Measurements from ENCODE around the gene ABCA6.
A peak's percentile ranks its signal among the peaks of the same experiment; 100 is the strongest.

The ABCA6 gene

DNA sequence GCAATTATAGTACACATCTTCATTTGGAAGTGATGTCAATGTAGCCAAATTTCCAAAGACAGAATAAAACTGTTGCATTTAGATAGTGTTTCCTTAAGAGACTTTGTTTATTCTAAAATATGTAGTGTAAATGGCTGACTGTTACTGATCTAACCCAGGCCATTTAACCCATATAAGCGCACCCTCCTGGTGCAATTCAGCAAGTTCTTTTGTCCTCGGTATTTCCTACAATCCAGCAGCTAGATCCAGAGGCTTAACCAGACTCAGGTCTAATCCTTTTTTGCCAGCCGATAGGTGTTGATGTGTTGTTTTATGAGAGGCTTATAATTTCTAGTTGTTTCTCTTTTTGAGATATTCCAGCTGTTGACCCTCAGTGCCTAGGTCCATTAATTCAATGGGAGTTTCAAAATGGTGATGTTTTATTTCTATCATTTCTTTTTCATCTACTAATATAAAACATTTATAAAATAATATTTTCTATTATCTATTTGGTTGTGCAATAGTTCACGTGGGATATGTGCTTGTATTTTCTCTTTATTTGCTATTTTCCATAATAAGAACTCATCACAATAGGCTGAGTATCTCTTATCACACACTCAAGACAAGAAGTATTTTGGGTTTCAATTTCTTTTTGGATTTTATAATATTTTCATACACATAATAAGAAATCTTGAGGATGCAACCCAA lies 95.4 kb downstream of the ABCA6 start:
- no peak for DNase-seq

DNA sequence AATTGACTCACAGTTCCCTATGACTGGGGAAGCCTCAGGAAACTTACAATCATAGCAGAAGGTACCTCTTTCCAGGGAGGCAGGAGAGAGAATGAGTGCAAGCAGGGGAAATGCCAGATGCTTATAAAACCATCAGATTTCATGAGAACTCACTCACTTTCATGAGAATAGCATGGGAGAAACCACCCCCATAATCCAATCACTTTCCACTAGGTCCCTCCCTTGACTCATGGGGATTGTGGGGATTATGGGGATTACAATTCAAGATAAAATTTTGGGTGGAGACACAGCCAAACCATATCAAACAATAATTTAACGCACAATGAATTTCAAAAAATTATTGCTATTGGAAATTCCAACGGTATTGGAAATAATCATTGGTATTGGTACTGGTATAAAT lies 96.0 kb downstream of the ABCA6 start:
- DNase-seq, result no peak

DNA sequence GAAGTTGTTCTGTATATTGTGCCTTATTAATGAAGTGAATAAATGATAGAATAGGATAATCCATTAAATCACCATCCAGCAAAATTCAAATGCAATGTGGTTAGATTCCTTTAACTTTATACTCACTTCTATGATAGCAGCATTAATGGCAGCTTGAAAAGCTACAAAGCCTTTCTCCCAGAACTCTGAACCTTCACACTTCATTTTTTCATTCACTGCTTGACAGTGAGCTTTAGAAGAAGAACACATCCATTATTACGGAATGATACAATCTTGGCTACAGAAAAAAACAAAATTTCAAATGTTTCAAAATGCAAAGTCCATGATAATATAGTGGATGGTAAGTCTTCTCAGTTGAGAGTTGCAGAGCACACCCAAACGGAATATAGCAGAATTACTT lies 97.3 kb downstream of the ABCA6 start:
- no peak for DNase-seq

DNA sequence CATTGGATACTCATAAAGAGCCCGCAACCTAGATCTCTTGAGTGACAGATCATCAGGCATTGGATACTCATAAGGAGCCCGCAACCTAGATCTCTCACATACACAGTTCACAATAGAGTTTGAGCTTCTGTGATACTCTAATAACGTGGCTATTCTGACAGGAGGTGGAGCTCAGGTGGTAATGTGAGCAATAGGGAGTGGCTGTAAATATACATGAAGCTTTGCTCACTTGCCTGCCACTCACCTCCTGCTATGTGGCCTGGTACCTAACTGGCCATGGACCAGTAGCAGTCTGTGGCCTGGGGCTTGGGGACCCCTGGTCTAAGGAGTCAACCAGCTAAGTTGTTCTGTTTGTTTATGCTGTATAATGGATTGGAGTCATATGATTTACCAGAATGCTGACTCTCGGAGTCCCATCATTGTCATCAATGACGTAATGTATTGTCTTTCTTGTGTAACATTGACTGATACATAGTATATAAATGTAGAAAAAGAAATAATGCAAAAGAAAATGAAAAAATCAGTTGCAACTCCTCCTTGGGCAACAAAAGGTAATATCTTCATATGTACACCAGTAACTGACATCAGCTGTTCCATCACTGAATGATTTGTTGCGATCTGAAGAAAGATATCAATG lies 98.5 kb downstream of the ABCA6 start:
- DNase-seq, result peak; percentile 50

DNA sequence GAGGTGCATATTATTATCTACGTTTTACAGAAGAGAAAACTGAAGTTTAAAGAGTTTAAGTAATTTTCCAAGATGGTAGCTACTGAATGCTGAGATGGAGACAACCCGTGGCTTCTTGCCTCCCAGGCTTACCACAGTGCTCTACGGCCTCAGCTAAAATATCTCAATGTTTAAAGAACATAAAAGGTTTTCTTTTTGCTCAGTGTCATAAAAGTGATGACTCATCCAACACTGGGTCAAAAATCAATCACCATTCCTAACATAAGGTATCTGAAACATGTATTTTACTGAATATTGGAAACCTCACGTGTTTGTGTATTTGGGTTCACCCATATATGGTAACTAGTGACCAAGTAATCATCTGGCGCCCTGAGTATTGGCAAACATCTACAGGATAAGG lies 99.4 kb downstream of the ABCA6 start:
- no peak for DNase-seq

DNA sequence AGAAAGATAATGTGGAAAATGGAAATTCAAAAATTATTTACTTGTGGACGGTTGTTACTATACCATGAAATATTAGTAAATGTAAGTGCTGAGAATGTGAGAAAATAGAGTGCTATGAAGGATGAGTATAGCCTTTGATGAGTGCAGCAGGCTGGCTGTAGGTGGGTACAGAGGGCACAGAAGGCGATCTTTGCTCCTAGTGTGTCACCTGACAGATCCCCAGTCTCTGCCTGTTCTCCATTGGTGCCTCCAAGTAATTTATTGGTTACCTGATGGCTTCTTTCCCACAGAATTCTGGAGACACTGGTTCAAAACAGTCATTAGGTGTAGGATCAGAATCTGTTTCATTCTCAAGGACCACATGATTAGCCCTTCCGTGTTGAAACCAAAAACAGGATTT lies 109.9 kb downstream of the ABCA6 start:
- DNase-seq, result no peak

DNA sequence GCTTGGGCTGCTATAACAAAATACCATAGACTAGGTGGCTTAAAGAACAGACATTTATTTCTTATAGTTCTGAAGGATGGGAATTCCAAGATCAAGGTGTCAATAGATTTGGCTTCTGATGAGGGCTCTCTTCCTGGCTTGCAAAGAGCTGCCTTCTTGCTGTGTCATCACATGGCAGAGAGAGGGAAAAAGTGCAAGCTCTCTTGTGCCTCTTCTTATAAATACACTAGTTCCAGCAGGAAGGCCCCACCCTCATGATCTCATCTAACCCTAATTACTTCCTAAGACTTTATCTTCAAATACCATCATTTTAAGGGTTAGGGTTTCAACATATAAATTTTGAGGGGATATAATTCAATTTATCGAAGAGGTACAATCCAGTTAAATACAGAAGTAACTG lies 111.5 kb downstream of the ABCA6 start:
- DNase-seq, result no peak
